Right lobe of liver (tissue), 6 donors: ENCODE measurements around the gene LDLRAD4. TPM values are rescaled to one million over a fixed set of nuclear protein-coding genes. Genes with fewer than 3 reads are reported as not detected.
"Not testable (repeated sequence)": the region's sequence is repeated elsewhere in the genome, so short reads cannot be mapped to it uniquely, and the experiment has no call there.

Experiments
- ATAC-seq, 4 donors: fragments of 200-7000 bp; cut with Tn5 transposase; one replicate each; pipeline ENCODE4 v1.9.1; 2020; ENCODE audit warnings: mild to moderate bottlenecking in 4 of 4, moderate library complexity in 4 of 4
- DNase-seq, 3 donors: peaks; one replicate each; pipeline ENCODE4 v3.0.0-alpha.2; 2020
- H3K27ac ChIP-seq, 3 donors: fragments of 200-600 bp; one replicate each; pipeline ENCODE4 v1.8.0; 2022
- H3K27me3 ChIP-seq, 2 donors: fragments of 200-600 bp; one replicate each; pipeline ENCODE4 v1.8.0; 2022
- H3K36me3 ChIP-seq, 4 donors: fragments of 200-600 bp; sonication (generic) in 1 of 4; one replicate each; pipeline versions ENCODE4 v1.5.1 to v1.8.0; 2017 to 2022; ENCODE audit warnings: control low read depth in 1 of 4
- H3K4me1 ChIP-seq, 4 donors: fragments of 200-600 bp; sonication (generic) in 1 of 4; one replicate each; pipeline versions ENCODE4 v1.5.1 to v1.8.0; 2017 to 2022; ENCODE audit warnings: control low read depth in 1 of 4
- H3K4me3 ChIP-seq, 3 donors: fragments of 200-600 bp; one replicate each; pipeline ENCODE4 v1.8.0; 2022
- H3K9me3 ChIP-seq, 4 donors: fragments of 200-600 bp; sonication (generic) in 1 of 4; one replicate each; pipeline versions ENCODE4 v1.5.1 to v1.8.0; 2017 to 2022; ENCODE audit warnings: control low read depth in 1 of 4
- CTCF ChIP-seq, 4 donors: fragments of 200-600 bp in 3 of 4; fragments of 450-650 bp in 1 of 4; IDR thresholded peaks; one replicate each; pipeline versions ENCODE4 v1.5.1 to v1.8.0; 2016 to 2022; ENCODE audit warnings: antibody characterized with exemption in 4 of 4, mild to moderate bottlenecking in 2 of 4
- POLR2A ChIP-seq: fragments of 450-650 bp; IDR thresholded peaks from one replicate; pipeline ENCODE4 v1.6.1; 2017; ENCODE audit warnings: antibody characterized with exemption, mild to moderate bottlenecking
- WGBS: methylation state at CpG from one replicate; pipeline ENCODE4 v1.1.6; 2018; ENCODE audit warnings: low coverage, low lambda C conversion rate; ENCODE audit not compliant: insufficient coverage; ENCODE audit errors: missing lambda C conversion rate; 5-methylcytosine and 5-hydroxymethylcytosine counted together
- intact Hi-C, 2 donors: fragments of 100-400 bp; cut with DNase I; formaldehyde crosslinking; loops; one replicate each; pipeline versions ENCODE4 v1.11.2 to v1.14.1; 2022
- total RNA-seq, 6 experiments: library from RNA; depleted of rRNA in 2 of 6; stranded (reverse); fragments of >200 nt in 2 of 6; fragmentation: NEBNext Ultra II Directional in 3 of 6; extraction: Animal tissue kit (Norgen Biotek cat#: 25700) in 3 of 6; gene quantifications; one replicate each; pipeline versions ENCODE4 v1.1.0 to v1.2.4, GENCODE V29; 2016 to 2023
- donor health status: DM: no; HTN: yes; CAD: no.
- donor health status: DM: no; HTN: no; CAD: no.
- donor health status: DM: no; HTN: no; CAD: no.
- donor health status: DM: no; HTN: yes; CAD: no.
- donor health status: DM: no; HTN: yes; CAD: no.

LDLRAD4 gene
- total RNA-seq, 6 experiments from 2014 or later, result 10.6 to 66.4 (median 18.7) TPM

- Histone ChIP-seq H3K27ac (no peak overlapping the region), H3K9me3 (no peaks in the 10 kb centered on the region), H3K36me3 (no peaks in the 10 kb centered on the region), H3K4me1 (peaks cover 0 to 13% (median 6%) of the 10 kb centered on the region in 4 donors), H3K4me3 (no peak overlapping the region), H3K27me3 (no peaks in the 10 kb centered on the region)
- no peak for TF ChIP-seq CTCF (IDR thresholded peaks at IDR 0.05)
- no peak for TF ChIP-seq POLR2A
- no peak for ATAC-seq
- DNase-seq, result peak in 1 of 3 donors; percentile 17
- WGBS, result 76% methylated on average over 2 of the region's 3 CpGs
- intact Hi-C loops, result no loop called here
These were observed 255.8 kb downstream of the LDLRAD4 start for GRCh38 chr18:13474336-13474735.

- no peak for ATAC-seq
- no peak overlapping the region for H3K27ac ChIP-seq
- no peak overlapping the region for H3K4me3 ChIP-seq
- no peaks in the 10 kb centered on the region for H3K9me3 ChIP-seq
- 73% methylated on average over 5 of the region's 6 CpGs for WGBS
- no peak for TF ChIP-seq POLR2A
- no peak for TF ChIP-seq CTCF (IDR thresholded peaks at IDR 0.05)
- no peaks in the 10 kb centered on the region for H3K27me3 ChIP-seq
- H3K36me3 ChIP-seq, result no peaks in the 10 kb centered on the region
- intact Hi-C loops, result no loop called here
- DNase-seq, result peak in 1 of 3 donors; percentile 22
- peaks cover 0 to 13% (median 6%) of the 10 kb centered on the region in 4 donors for H3K4me1 ChIP-seq
These were observed 256.5 kb downstream of the LDLRAD4 start for GRCh38 chr18:13474907-13475545.

GRCh38 chr18:13476312-13476711 is 257.8 kb downstream of the LDLRAD4 start:
- 93% methylated on average over 2 of the region's 4 CpGs for WGBS
- intact Hi-C loops, result not testable (repeated sequence)
- DNase-seq, result peak in 1 of 3 donors; percentile 3

GRCh38 chr18:13477147-13477683 is 258.7 kb downstream of the LDLRAD4 start:
- no peak overlapping the region for H3K27ac ChIP-seq
- no peaks in the 10 kb centered on the region for H3K36me3 ChIP-seq
- ATAC-seq (no peak), DNase-seq (peak in 1 of 3 donors; percentile 23)
- H3K27me3 ChIP-seq, result no peaks in the 10 kb centered on the region
- intact Hi-C loops, result no loop called here
- H3K9me3 ChIP-seq, result no peaks in the 10 kb centered on the region
- TF ChIP-seq POLR2A (no peak), CTCF (IDR thresholded peaks at IDR 0.05) (no peak)
- H3K4me3 ChIP-seq, result no peak overlapping the region
- 100% methylated on average over 2 of the region's 6 CpGs for WGBS
- H3K4me1 ChIP-seq, result peaks cover 0 to 6% (median 2%) of the 10 kb centered on the region in 4 donors

More at GRCh38 chr18:13476312-13476711, 257.8 kb downstream of the LDLRAD4 start:
- not testable (repeated sequence) for H3K36me3 ChIP-seq, H3K27ac ChIP-seq, H3K4me3 ChIP-seq, ATAC-seq, H3K27me3 ChIP-seq, H3K9me3 ChIP-seq
- H3K4me1 ChIP-seq, result peaks cover 0 to 13% (median 6%) of the 10 kb centered on the region in 4 donors

GRCh38 chr18:13480571-13481255 is 262.2 kb downstream of the LDLRAD4 start:
- no peaks in the 10 kb centered on the region for H3K4me1 ChIP-seq
- H3K27ac ChIP-seq, result no peak overlapping the region
- H3K4me3 ChIP-seq, result no peak overlapping the region
- H3K9me3 ChIP-seq, result no peaks in the 10 kb centered on the region
- H3K36me3 ChIP-seq, result no peaks in the 10 kb centered on the region
- peak in 3 of 4 donors; percentile 14 to 49 (median 29) for ATAC-seq
- H3K27me3 ChIP-seq, result no peaks in the 10 kb centered on the region
- no peak for TF ChIP-seq CTCF (IDR thresholded peaks at IDR 0.05)
- no peak for TF ChIP-seq POLR2A
- peak in 1 of 3 donors; percentile 25 for DNase-seq
- intact Hi-C loops, result no loop called here
- 63% methylated on average over 9 of the region's 11 CpGs for WGBS
